GM19463 (cell line): Measurements from ENCODE around the gene GRM1.

Experiments used
- ATAC-seq: cut with Tn5 transposase; IDR thresholded peaks from one replicate; pipeline ENCODE4 v1.9.1; 2021; ENCODE audit warnings: mild to moderate bottlenecking, moderate library complexity; ENCODE audit not compliant: unreplicated experiment

The GRM1 gene

GRCh38 chr6:146095481-146095880 lies 66.6 kb downstream of the GRM1 start:
- no peak for ATAC-seq

GRCh38 chr6:146097586-146097985 lies 68.7 kb downstream of the GRM1 start:
- ATAC-seq, result no peak

- ATAC-seq, result no peak
These were observed 71.9 kb downstream of the GRM1 start for GRCh38 chr6:146100776-146101175.

GRCh38 chr6:146103416-146104072 lies 74.7 kb downstream of the GRM1 start:
- no peak for ATAC-seq

- no peak for ATAC-seq
These were observed 77.7 kb downstream of the GRM1 start for GRCh38 chr6:146106532-146106931.

- ATAC-seq, result no peak
These were observed 82.1 kb downstream of the GRM1 start for GRCh38 chr6:146110990-146111389.

GRCh38 chr6:146111881-146112450 lies 83.1 kb downstream of the GRM1 start:
- ATAC-seq, result no peak

- no peak for ATAC-seq
These were observed 84.3 kb downstream of the GRM1 start for GRCh38 chr6:146113084-146113623.

GRCh38 chr6:146123616-146124015 lies 94.8 kb downstream of the GRM1 start:
- ATAC-seq, result no peak

- ATAC-seq, result no peak
These were observed 98.8 kb downstream of the GRM1 start for GRCh38 chr6:146127447-146128215.

- ATAC-seq, result no peak
These were observed 105.0 kb downstream of the GRM1 start for GRCh38 chr6:146133866-146134265.

GRCh38 chr6:146135167-146135566 lies 106.3 kb downstream of the GRM1 start:
- no peak for ATAC-seq

- ATAC-seq, result no peak
These were observed 118.0 kb downstream of the GRM1 start for GRCh38 chr6:146146836-146147235.

GRCh38 chr6:146149770-146150169 lies 120.9 kb downstream of the GRM1 start:
- ATAC-seq, result no peak

- peak; percentile 93 for ATAC-seq
These were observed 124.3 kb downstream of the GRM1 start for GRCh38 chr6:146153040-146153758.

GRCh38 chr6:146154197-146154596 lies 125.3 kb downstream of the GRM1 start:
- peak; percentile 23 for ATAC-seq

- no peak for ATAC-seq
These were observed 132.8 kb downstream of the GRM1 start for GRCh38 chr6:146161664-146162063.

- no peak for ATAC-seq
These were observed 141.0 kb downstream of the GRM1 start for GRCh38 chr6:146169872-146170271.

- no peak for ATAC-seq
These were observed 148.9 kb downstream of the GRM1 start for GRCh38 chr6:146177785-146178184.

- ATAC-seq, result no peak
These were observed 155.0 kb downstream of the GRM1 start for GRCh38 chr6:146183831-146184230.

GRCh38 chr6:146184701-146185100 lies 155.8 kb downstream of the GRM1 start:
- ATAC-seq, result no peak
